GM12864 (cell line): ENCODE data around the gene E2F3.
"Not testable (repeated sequence)": the region's sequence is repeated elsewhere in the genome, so short reads cannot be mapped to it uniquely, and the experiment has no call there.

Experiments
- DNase-seq: peaks from one replicate; pipeline ENCODE4 v3.0.0-alpha.2; 2011; ENCODE audit warnings: low read depth
- H3K4me3 ChIP-seq: 2 replicates; pipeline ENCODE4 v1.5.1; 2011; ENCODE audit warnings: mild to moderate bottlenecking, low read depth, low read length, control low read depth
- TF ChIP-seq, protein P1 (sequence below): IDR thresholded peaks from 2 replicates; pipeline ENCODE4 v1.5.1; 2011; ENCODE audit warnings: low read depth, mild to moderate bottlenecking, moderate library complexity, low read length, control low read depth, inconsistent platforms; ENCODE audit errors: missing control alignments

The E2F3 gene

DNA sequence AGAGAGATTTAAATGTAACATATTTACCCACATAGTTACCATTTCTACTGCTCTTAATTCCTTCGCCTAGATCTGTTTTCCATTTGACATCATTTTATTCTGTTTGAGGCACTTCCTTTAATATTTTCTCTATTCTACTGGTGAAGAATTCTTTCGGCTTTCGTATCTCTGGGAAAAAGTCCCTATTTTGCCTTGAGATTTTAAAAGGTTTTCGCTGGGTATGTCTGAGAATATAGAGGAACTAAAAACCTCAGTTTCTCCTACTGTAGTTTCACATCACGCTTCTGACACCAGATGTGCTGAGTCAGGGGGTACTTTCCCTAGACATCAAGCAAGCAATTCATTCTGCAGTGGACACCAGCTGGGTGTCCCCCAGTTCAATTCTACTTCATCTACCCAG is 61.7 kb downstream of the E2F3 start:
- TF ChIP-seq, protein P1, sequence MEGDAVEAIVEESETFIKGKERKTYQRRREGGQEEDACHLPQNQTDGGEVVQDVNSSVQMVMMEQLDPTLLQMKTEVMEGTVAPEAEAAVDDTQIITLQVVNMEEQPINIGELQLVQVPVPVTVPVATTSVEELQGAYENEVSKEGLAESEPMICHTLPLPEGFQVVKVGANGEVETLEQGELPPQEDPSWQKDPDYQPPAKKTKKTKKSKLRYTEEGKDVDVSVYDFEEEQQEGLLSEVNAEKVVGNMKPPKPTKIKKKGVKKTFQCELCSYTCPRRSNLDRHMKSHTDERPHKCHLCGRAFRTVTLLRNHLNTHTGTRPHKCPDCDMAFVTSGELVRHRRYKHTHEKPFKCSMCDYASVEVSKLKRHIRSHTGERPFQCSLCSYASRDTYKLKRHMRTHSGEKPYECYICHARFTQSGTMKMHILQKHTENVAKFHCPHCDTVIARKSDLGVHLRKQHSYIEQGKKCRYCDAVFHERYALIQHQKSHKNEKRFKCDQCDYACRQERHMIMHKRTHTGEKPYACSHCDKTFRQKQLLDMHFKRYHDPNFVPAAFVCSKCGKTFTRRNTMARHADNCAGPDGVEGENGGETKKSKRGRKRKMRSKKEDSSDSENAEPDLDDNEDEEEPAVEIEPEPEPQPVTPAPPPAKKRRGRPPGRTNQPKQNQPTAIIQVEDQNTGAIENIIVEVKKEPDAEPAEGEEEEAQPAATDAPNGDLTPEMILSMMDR, result no peak
- DNase-seq, result peak; percentile 56
- no peak overlapping the region for H3K4me3 ChIP-seq

DNA sequence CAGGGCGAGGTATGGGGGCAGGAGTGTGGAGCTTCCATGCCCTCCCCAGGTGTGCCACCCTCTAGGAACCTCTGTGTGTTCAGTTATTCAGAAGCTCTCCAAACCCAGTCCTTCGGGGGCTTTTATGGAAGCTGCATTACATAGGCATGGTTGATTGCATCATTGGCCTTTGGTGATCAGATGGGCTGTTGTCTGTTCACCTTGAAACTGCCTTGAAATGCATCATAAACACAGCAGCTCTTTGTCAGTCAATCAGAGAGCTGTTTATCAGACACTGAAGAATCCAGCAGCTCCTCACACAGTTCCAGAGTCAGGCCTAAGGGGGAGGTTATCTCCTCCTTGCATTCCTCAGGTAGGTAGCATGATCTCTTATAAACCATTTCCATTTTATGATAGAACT is 62.4 kb downstream of the E2F3 start:
- no peak overlapping the region for H3K4me3 ChIP-seq
- DNase-seq, result no peak
- TF ChIP-seq, protein P1, result no peak

DNA sequence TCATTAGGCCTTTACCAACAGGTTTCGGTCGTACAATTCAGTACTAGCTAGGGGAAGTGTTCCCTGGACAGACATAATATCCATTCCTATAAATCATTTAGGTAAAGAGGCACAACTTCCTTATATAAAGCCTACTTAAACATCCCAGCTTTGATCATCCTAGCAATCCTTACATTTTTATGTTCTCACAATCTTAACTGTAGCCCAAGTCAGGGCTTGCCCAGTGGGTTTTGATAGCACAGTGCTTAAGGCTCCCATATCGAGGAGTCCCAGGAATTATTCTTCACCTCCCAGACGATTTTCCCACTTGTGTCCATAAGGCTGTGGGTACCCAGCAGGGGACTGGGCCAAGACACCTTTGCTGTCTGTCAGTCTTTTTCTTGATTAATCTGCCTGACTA is 63.2 kb downstream of the E2F3 start:
- TF ChIP-seq, protein P1, result no peak
- no peak overlapping the region for H3K4me3 ChIP-seq
- no peak for DNase-seq

DNA sequence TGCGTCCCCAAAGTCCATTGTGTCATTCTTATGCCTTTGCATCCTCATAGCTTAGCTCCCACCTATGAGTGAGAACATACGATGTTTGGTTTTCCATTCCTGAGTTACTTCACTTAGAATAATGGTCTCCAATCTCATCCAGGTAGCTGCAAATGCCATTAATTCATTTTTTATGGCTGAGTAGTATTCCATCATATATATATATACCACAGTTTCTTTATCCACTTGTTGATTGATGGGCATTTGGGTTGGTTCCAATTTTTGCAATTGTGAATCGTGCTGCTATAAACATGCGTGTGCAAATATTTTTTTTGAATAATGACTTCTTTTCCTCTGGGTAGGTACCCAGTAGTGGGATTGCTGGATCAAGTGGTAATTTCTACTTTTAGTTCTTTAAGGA is 63.9 kb downstream of the E2F3 start:
- not testable (repeated sequence) for H3K4me3 ChIP-seq, DNase-seq

DNA sequence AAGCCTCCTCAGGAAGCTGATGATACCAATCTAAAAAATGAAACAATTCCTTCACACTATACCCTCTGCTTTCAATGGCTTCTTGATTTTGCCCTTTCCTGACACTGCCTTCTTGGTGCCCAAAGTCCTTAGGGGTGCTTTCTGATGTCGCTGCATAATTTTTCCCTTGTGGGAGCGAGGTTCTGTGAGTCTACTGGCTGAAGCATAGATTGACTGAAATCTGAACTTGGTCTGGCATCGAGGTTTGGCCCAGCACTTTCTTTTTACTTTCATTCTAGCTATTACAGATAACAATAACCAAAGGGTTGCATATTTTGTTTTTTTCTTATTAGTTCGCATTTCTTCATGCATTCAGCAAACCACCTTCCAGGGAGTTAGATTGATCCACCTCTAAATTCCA is 65.8 kb downstream of the E2F3 start:
- DNase-seq, result no peak
- H3K4me3 ChIP-seq, result no peak overlapping the region
- TF ChIP-seq, protein P1, result no peak

DNA sequence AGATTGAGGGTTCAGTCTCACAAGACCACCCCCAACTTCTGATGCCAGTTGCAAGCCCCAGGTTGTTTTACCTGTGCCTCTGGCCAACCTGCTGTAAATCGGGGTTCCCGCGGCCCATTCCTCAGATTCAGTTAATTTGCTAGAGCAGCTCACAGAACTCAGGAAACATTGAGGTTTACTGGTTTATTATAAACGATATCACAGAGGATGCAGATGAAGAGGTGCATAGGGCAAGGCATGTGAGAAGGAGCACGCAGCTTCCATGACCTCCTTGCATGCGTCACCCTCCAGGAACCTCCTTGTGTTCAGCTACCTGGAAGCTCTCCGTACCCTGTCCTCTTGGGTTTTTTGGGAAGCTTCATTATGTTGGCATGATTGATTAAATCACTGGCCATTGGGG is 66.5 kb downstream of the E2F3 start:
- TF ChIP-seq, protein P1, result no peak
- no peak overlapping the region for H3K4me3 ChIP-seq
- no peak for DNase-seq

DNA sequence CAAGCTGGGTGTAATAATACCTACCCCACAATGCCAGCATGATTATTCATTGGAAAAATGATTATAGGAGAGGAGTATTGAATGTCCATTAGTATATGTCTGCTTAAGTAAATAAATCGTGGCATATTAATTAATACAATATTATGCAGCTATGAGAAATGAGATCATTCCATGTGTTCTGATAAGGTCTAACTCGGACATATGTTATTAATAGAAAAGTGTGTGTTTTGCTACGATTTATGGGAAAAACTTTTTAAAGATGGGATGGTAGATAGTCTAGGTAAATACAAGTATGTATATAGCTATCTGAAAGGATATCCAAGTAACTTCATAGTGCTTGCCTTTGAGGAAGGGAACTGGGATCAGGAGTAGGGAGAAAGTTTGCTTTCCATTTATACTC is 71.1 kb downstream of the E2F3 start:
- TF ChIP-seq, protein P1, result no peak
- DNase-seq, result no peak
- H3K4me3 ChIP-seq, result no peak overlapping the region

DNA sequence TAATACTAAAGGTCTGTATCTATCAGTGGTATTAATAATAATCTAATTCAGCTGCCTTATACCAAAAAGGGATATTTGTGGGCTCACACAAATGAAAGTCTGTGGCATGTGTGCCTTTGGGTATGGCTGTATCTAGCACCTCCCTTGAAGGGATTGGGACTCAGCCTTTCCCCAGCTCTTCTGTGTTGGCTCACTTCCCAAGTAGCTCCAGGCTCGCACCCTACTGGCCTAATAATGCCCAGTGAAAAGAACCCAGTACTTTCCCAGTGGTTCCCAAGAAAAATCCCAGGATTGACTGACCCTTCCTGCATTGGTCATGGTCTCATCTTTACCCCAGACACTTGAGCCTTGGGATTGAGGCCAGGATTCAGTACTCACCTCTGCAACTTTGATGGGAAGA is 71.8 kb downstream of the E2F3 start:
- TF ChIP-seq, protein P1, result no peak
- H3K4me3 ChIP-seq, result no peak overlapping the region
- no peak for DNase-seq
